Endodermal cell (in vitro differentiated cells): ENCODE measurements around the gene FTSJ3. TPM values are rescaled to one million over a fixed set of nuclear protein-coding genes. Genes with fewer than 3 reads are reported as not detected.

Experiments used
- DNase-seq: peaks from one replicate; pipeline ENCODE4 v3.0.0-alpha.2; 2017
- H3K27ac ChIP-seq: 2 replicates; pipeline ENCODE4 v1.5.1; 2013; ENCODE audit warnings: mild to moderate bottlenecking, low read depth, low read length, moderate library complexity
- H3K27me3 ChIP-seq: 2 replicates; pipeline ENCODE4 v1.6.1; 2013; ENCODE audit warnings: mild to moderate bottlenecking, low read length, moderate library complexity; ENCODE audit not compliant: insufficient read depth, control insufficient read depth, poor library complexity, severe bottlenecking
- H3K36me3 ChIP-seq: 2 replicates; pipeline ENCODE4 v1.7.0; 2013; ENCODE audit warnings: mild to moderate bottlenecking, low read length, moderate library complexity; ENCODE audit not compliant: control insufficient read depth, insufficient read depth
- H3K4me1 ChIP-seq: one replicate; pipeline ENCODE4 v1.7.0; 2013; ENCODE audit warnings: low read length; ENCODE audit not compliant: control insufficient read depth, insufficient read depth
- H3K4me3 ChIP-seq: 2 replicates; pipeline ENCODE4 v1.5.1; 2013; ENCODE audit warnings: mild to moderate bottlenecking, low read length, moderate library complexity
- H3K9ac ChIP-seq: 2 replicates; pipeline ENCODE4 v1.6.1; 2013; ENCODE audit warnings: mild to moderate bottlenecking, low read length, moderate library complexity; ENCODE audit not compliant: poor library complexity, severe bottlenecking; ENCODE audit errors: extremely low read depth
- H3K9me3 ChIP-seq: 2 replicates; pipeline ENCODE4 v1.6.1; 2013; ENCODE audit warnings: mild to moderate bottlenecking, low read length, moderate library complexity; ENCODE audit not compliant: control insufficient read depth
- H3K27ac Mint-ChIP-seq: 2 replicates; pipeline ENCODE4 v1.8.0; 2020; ENCODE audit warnings: mixed read lengths
- H3K27me3 Mint-ChIP-seq: 2 replicates; pipeline ENCODE4 v1.8.0; 2021; ENCODE audit warnings: mild to moderate bottlenecking, mixed read lengths; ENCODE audit not compliant: insufficient read depth
- H3K36me3 Mint-ChIP-seq: 2 replicates; pipeline ENCODE4 v1.8.0; 2020; ENCODE audit warnings: low read depth, mixed read lengths
- H3K4me1 Mint-ChIP-seq: 2 replicates; pipeline ENCODE4 v1.8.0; 2020; ENCODE audit warnings: mixed read lengths
- H3K4me3 Mint-ChIP-seq: 2 replicates; pipeline ENCODE4 v1.8.0; 2020; ENCODE audit warnings: mild to moderate bottlenecking, moderate library complexity, mixed read lengths
- H3K9me3 Mint-ChIP-seq: 2 replicates; pipeline ENCODE4 v1.8.0; 2020; ENCODE audit warnings: mild to moderate bottlenecking, mixed read lengths
- CTCF ChIP-seq: fragments of 200-600 bp; sonication (generic); conservative IDR thresholded peaks from 2 replicates; pipeline ENCODE4 v1.5.0; 2021; ENCODE audit warnings: antibody characterized with exemption, mild to moderate bottlenecking
- whole genome bisulfite sequencing, 2 experiments: methylation state at CpG; one replicate each; pipeline versions ENCODE4 v1.1.5 to v1.1.7; 2013; ENCODE audit warnings: missing lambda C conversion rate in 2 of 2, mixed read lengths in 1 of 2; ENCODE audit not compliant: insufficient coverage in 1 of 2, insufficient read length in 1 of 2; 5-methylcytosine and 5-hydroxymethylcytosine counted together
- total RNA-seq, 2 donors: library from RNA; stranded (reverse); fragmentation: NEBNext Ultra II Directional in 1 of 2; extraction: Animal tissue kit (Norgen Biotek cat#: 25700) in 1 of 2; gene quantifications; 2 replicates in 1 of 2; 3 replicates in 1 of 2; pipeline ENCODE4 v1.2.1, GENCODE V29; 2021

FTSJ3 gene
- total RNA-seq, 2 donors from 2014 or later = 58.5 to 72.3 TPM

GRCh38 chr17:63817736-63818385 is 9.6 kb downstream of the FTSJ3 start:
- no peaks in the 10 kb centered on the region for H3K4me1 ChIP-seq
- no peak overlapping the region for H3K27ac ChIP-seq
- no peak overlapping the region for H3K9ac ChIP-seq
- Mint-ChIP-seq H3K4me1 (peaks cover 3% of the 10 kb centered on the region), H3K27me3 (no peaks in the 10 kb centered on the region), H3K9me3 (no peaks in the 10 kb centered on the region), H3K36me3 (peaks cover 95% of the 10 kb centered on the region), H3K4me3 (no peak overlapping the region), H3K27ac (no peak overlapping the region)
- no peak for TF ChIP-seq CTCF
- peaks cover 98% of the 10 kb centered on the region for H3K36me3 ChIP-seq
- DNase-seq = peak; percentile 47
- no peak overlapping the region for H3K4me3 ChIP-seq
- H3K9me3 ChIP-seq = no peaks in the 10 kb centered on the region
- no peaks in the 10 kb centered on the region for H3K27me3 ChIP-seq
- WGBS, 2 experiments = 96 to 98% methylated on average over 27 of the region's 27 CpGs

GRCh38 chr17:63816669-63817068 is 10.8 kb downstream of the FTSJ3 start:
- TF ChIP-seq CTCF = no peak
- Histone ChIP-seq H3K27ac (no peak overlapping the region), H3K36me3 (peaks cover 98% of the 10 kb centered on the region), H3K9me3 (no peaks in the 10 kb centered on the region), H3K4me3 (no peak overlapping the region), H3K27me3 (no peaks in the 10 kb centered on the region), H3K9ac (no peak overlapping the region), H3K4me1 (no peaks in the 10 kb centered on the region)
- no peak for DNase-seq
- Mint-ChIP-seq H3K27me3 (no peaks in the 10 kb centered on the region), H3K4me1 (peaks cover 3% of the 10 kb centered on the region), H3K9me3 (no peaks in the 10 kb centered on the region), H3K4me3 (no peak overlapping the region), H3K36me3 (peaks cover 95% of the 10 kb centered on the region), H3K27ac (no peak overlapping the region)
- WGBS, 2 experiments = 95% methylated on average over 3 to 4 of the region's 4 CpGs

DNA sequence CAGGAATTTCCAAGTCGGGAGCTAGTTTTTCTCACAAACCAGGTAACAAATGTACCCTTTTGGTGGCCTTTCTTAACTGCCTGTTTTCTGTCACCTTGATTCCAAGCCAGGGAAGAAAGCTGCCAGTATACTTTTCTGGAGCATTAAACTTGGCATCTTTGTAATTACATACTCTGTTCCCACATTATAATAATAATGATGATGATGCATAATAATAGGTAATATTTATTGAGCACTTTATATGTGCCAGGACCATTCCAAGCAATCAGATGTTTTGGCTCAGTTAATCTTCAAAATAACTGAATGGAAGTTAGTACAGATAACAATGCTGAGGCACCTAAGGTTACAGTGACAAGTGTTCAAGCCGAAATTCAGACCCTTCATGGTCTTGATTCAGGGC is 11.3 kb downstream of the FTSJ3 start:
- 94 to 100% methylated on average over 1 to 2 of the region's 2 CpGs for WGBS, 2 experiments
- Mint-ChIP-seq H3K4me3 (no peak overlapping the region), H3K36me3 (peaks cover 97% of the 10 kb centered on the region), H3K27ac (no peak overlapping the region), H3K4me1 (peaks cover 3% of the 10 kb centered on the region), H3K9me3 (no peaks in the 10 kb centered on the region), H3K27me3 (no peaks in the 10 kb centered on the region)
- H3K4me1 ChIP-seq = no peaks in the 10 kb centered on the region
- no peaks in the 10 kb centered on the region for H3K9me3 ChIP-seq
- no peak overlapping the region for H3K9ac ChIP-seq
- H3K36me3 ChIP-seq = peaks cover 98% of the 10 kb centered on the region
- no peak overlapping the region for H3K4me3 ChIP-seq
- no peaks in the 10 kb centered on the region for H3K27me3 ChIP-seq
- DNase-seq = no peak
- TF ChIP-seq CTCF = no peak
- H3K27ac ChIP-seq = no peak overlapping the region
